ENCODE measurements around the gene SELENOS. TPM values are rescaled to one million over a fixed set of nuclear protein-coding genes. Genes with fewer than 3 reads are reported as not detected.
A peak's percentile ranks its signal among the peaks of the same experiment; 100 is the strongest.

The SELENOS gene
- total RNA-seq, 1 donor from 2014 or later: 42.1 TPM

DNA sequence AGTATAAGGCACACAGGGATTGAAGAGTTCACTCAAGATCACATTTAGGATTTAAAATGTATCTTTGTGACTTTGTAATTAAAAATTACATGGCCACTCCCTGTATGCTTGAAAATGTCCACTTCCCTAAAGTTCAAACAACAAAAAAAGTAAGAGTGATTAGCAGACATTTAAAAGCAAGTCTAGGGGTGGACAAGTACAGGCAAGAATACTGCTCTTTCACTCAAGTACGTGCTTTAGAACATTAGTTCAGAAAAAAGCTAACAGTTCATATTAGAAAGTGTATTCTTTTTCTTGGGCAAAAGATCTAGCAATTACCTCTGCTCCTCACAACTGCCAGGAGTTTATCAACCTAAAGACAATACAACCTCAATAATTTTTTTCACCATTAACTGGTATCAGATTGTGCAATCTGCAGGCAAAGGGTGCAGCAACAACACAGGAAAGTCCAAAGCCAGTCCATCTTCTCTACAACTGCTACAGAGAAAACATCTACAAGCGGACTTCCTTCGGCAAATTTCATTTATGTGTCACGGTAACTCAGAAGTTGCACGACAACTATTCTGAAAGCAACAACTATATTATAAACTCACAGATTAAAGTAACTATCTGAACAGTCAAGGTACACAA, 43.5 kb downstream of the SELENOS start:
- H3K27me3 Mint-ChIP-seq (ENCODE audit: low read depth): no peaks in the 10 kb centered on the region
- DNase-seq (ENCODE audit: low read depth, low spot score): no peak
- H3K9me3 Mint-ChIP-seq: no peaks in the 10 kb centered on the region
- peaks cover 28% of the 10 kb centered on the region for H3K4me1 Mint-ChIP-seq
- no peak overlapping the region for H3K4me3 Mint-ChIP-seq
- TF ChIP-seq, protein P1, sequence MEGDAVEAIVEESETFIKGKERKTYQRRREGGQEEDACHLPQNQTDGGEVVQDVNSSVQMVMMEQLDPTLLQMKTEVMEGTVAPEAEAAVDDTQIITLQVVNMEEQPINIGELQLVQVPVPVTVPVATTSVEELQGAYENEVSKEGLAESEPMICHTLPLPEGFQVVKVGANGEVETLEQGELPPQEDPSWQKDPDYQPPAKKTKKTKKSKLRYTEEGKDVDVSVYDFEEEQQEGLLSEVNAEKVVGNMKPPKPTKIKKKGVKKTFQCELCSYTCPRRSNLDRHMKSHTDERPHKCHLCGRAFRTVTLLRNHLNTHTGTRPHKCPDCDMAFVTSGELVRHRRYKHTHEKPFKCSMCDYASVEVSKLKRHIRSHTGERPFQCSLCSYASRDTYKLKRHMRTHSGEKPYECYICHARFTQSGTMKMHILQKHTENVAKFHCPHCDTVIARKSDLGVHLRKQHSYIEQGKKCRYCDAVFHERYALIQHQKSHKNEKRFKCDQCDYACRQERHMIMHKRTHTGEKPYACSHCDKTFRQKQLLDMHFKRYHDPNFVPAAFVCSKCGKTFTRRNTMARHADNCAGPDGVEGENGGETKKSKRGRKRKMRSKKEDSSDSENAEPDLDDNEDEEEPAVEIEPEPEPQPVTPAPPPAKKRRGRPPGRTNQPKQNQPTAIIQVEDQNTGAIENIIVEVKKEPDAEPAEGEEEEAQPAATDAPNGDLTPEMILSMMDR (conservative IDR thresholded peaks at IDR 0.05): no peak
- H3K36me3 Mint-ChIP-seq (ENCODE audit: low read depth): peaks cover 31% of the 10 kb centered on the region
- H3K27ac Mint-ChIP-seq (ENCODE audit: unreplicated experiment): no peak overlapping the region

DNA sequence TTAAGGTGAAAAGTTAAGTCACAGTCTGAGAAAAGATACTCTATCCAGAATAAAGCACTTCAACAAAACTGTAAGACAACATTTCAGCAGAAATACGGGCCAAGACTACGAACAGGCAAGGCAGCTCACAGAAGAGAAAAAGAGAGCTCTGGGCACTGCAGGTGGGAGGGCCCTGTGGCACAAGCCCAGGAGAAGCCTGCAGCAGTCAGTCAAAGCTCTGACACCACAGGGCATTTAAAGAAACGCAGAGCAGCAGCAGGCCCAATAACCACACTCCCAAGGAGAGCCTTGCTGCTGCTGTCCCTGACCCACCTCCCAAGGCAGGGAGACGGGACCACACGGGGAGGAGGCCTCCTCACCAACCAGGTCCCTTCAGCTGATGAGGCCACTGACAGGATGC, 44.6 kb downstream of the SELENOS start:
- Mint-ChIP-seq H3K36me3 (ENCODE audit: low read depth) (peaks cover 40% of the 10 kb centered on the region), H3K27me3 (ENCODE audit: low read depth) (no peaks in the 10 kb centered on the region), H3K4me3 (no peak overlapping the region), H3K4me1 (peaks cover 31% of the 10 kb centered on the region), H3K27ac (ENCODE audit: unreplicated experiment) (no peak overlapping the region), H3K9me3 (peaks cover 4% of the 10 kb centered on the region)
- no peak for DNase-seq (ENCODE audit: low read depth, low spot score)
- TF ChIP-seq, protein P1 (conservative IDR thresholded peaks at IDR 0.05): no peak

DNA sequence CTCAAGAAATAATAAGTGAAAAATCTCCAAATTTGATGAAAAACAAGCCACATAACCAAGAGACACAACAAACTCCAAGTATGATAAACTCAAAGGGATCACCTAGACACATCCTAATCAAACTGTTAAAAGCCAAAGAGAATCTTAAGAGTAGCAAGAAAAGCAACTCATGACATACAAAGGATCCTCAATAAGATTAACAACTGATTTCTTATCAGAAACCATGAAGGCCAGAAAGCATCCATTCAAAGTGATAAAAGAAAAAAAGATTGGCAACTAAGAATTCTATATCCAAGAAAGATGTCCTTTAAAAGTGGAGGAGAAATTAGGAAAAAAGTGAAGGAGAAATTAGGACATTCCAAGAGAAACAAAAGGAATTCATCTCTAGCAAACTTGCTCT, 49.0 kb downstream of the SELENOS start:
- peaks cover 26% of the 10 kb centered on the region for H3K36me3 Mint-ChIP-seq (ENCODE audit: low read depth)
- TF ChIP-seq, protein P1 (conservative IDR thresholded peaks at IDR 0.05): no peak
- no peaks in the 10 kb centered on the region for H3K27me3 Mint-ChIP-seq (ENCODE audit: low read depth)
- peak overlapping the region; percentile 60 for H3K27ac Mint-ChIP-seq (ENCODE audit: unreplicated experiment)
- peaks cover 45% of the 10 kb centered on the region for H3K4me1 Mint-ChIP-seq
- H3K9me3 Mint-ChIP-seq: peaks cover 4% of the 10 kb centered on the region
- H3K4me3 Mint-ChIP-seq: no peak overlapping the region
- no peak for DNase-seq (ENCODE audit: low read depth, low spot score)

DNA sequence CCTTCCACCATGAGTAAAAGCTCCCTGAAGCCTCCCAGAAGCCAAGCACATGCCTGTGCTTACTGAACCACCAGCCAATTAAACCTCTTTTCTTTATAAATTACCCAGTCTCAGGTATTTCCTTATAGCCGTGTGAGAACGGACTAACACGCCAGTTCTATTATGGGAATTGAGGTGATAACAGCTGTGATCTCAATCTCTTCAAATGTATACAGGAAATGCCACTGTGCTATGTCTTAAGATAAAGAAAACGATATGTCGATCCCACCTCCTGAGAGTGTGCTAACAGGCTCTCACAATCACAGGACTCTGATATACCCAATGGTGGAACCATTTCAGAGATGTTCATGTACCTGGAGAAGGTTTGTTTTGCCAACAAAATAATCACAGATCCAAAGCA, 51.6 kb downstream of the SELENOS start:
- peaks cover 22% of the 10 kb centered on the region for H3K36me3 Mint-ChIP-seq (ENCODE audit: low read depth)
- DNase-seq (ENCODE audit: low read depth, low spot score): no peak
- H3K27ac Mint-ChIP-seq (ENCODE audit: unreplicated experiment): no peak overlapping the region

More for the DNA sequence above, 51.6 kb downstream of the SELENOS start:
- TF ChIP-seq, protein P1 (conservative IDR thresholded peaks at IDR 0.05): no peak
- peaks cover 4% of the 10 kb centered on the region for H3K9me3 Mint-ChIP-seq
- peaks cover 53% of the 10 kb centered on the region for H3K4me1 Mint-ChIP-seq
- no peaks in the 10 kb centered on the region for H3K27me3 Mint-ChIP-seq (ENCODE audit: low read depth)
- H3K4me3 Mint-ChIP-seq: no peak overlapping the region

Other genes starting within 250 kb of the SELENOS start
- gene CHSY1, start 25.4 kb downstream of the SELENOS start, total RNA-seq: 46.7 and 49.7 TPM in 2 replicates
- 118 and 132 TPM in 2 replicates for gene SNRPA1, start 17.8 kb upstream of the SELENOS start, total RNA-seq
- gene PCSK6, start 212.2 kb upstream of the SELENOS start, total RNA-seq: 4.5 and 5.4 TPM in 2 replicates

All from neural crest cell (in vitro differentiated cells).